CD4-positive, alpha-beta T cell (primary cell): Measurements from ENCODE around the gene SLCO2B1. TPM values are rescaled to one million over a fixed set of nuclear protein-coding genes. Genes with fewer than 3 reads are reported as not detected.
"Not testable (repeated sequence)": the region's sequence is repeated elsewhere in the genome, so short reads cannot be mapped to it uniquely, and the experiment has no call there.

ENCODE experiments used
- ATAC-seq: fragments of 200-7000 bp; cut with Tn5 transposase; one replicate; pipeline ENCODE4 v1.10.0; 2022; ENCODE audit warnings: mild to moderate bottlenecking; ENCODE audit not compliant: poor library complexity
- CTCF ChIA-PET: fragments of 350-600 bp; sonication (Branson Sonifier 250); formaldehyde crosslinking; loops from one replicate; lab custom pipeline; 2021; ENCODE audit warnings: antibody characterized with exemption, inconsistent platforms; lab: Charles Lee
- POLR2A ChIA-PET: fragments of 350-600 bp; sonication (Branson Sonifier 250); formaldehyde crosslinking; loops from one replicate; lab custom pipeline; 2021; ENCODE audit warnings: antibody characterized with exemption, inconsistent platforms; lab: Charles Lee
- DNase-seq, 14 experiments: peaks; one replicate each; pipeline ENCODE4 v3.0.0-alpha.2; 2013 to 2020; ENCODE audit warnings: mixed read lengths in 2 of 14
- H3K27ac ChIP-seq, 2 donors: one replicate each; pipeline versions ENCODE4 v1.5.1 to v1.7.0; 2013; ENCODE audit warnings: low read length in 2 of 2, low read depth in 1 of 2, mild to moderate bottlenecking in 1 of 2
- H3K27me3 ChIP-seq, 2 experiments: 1 replicate in 1 of 2; 2 replicates in 1 of 2; pipeline versions ENCODE4 v1.6.1 to v1.7.0; 2013; ENCODE audit warnings: low read length in 2 of 2, control low read depth in 1 of 2, mild to moderate bottlenecking in 1 of 2, moderate library complexity in 1 of 2; ENCODE audit not compliant: insufficient read depth in 2 of 2, control insufficient read depth in 1 of 2
- H3K36me3 ChIP-seq: one replicate; pipeline ENCODE4 v1.6.1; 2013; ENCODE audit warnings: low read length, control low read depth; ENCODE audit not compliant: insufficient read depth
- H3K4me1 ChIP-seq: one replicate; pipeline ENCODE4 v1.6.1; 2013; ENCODE audit warnings: low read length, control low read depth; ENCODE audit not compliant: insufficient read depth
- H3K4me3 ChIP-seq: one replicate; pipeline ENCODE4 v1.5.1; 2013; ENCODE audit warnings: mild to moderate bottlenecking, low read length, moderate library complexity
- H3K9me3 ChIP-seq, 2 experiments: 1 replicate in 1 of 2; 2 replicates in 1 of 2; pipeline versions ENCODE4 v1.6.1 to v1.7.0; 2013; ENCODE audit warnings: low read length in 2 of 2, mild to moderate bottlenecking in 2 of 2, control low read depth in 1 of 2, moderate library complexity in 1 of 2; ENCODE audit not compliant: control insufficient read depth in 1 of 2, insufficient read depth in 1 of 2
- H3K27ac Mint-ChIP-seq: one replicate; pipeline ENCODE4 v1.8.0; 2020; ENCODE audit warnings: mixed read lengths
- H3K27me3 Mint-ChIP-seq: one replicate; pipeline ENCODE4 v1.8.0; 2021; ENCODE audit warnings: mixed read lengths
- H3K36me3 Mint-ChIP-seq: one replicate; pipeline ENCODE4 v1.8.0; 2021; ENCODE audit warnings: low read depth, mixed read lengths
- H3K4me1 Mint-ChIP-seq: one replicate; pipeline ENCODE4 v1.8.0; 2021; ENCODE audit warnings: low read depth, mixed read lengths
- H3K4me3 Mint-ChIP-seq: one replicate; pipeline ENCODE4 v1.8.0; 2020; ENCODE audit warnings: mild to moderate bottlenecking, mixed read lengths
- H3K9me3 Mint-ChIP-seq: one replicate; pipeline ENCODE4 v1.8.0; 2020; ENCODE audit warnings: mixed read lengths
- intact Hi-C, 2 experiments: fragments of 100-400 bp; cut with DNase I in 1 of 2; cut with micrococcal nuclease in 1 of 2; formaldehyde crosslinking; loops; one replicate each; pipeline versions ENCODE4 v1.15.1 to v1.9.0; 2023 to 2025; cut with DNase I, micrococcal nuclease
- total RNA-seq, 174 experiments: library from RNA in 2 of 174; stranded (reverse) in 2 of 174; gene quantifications; one replicate each; pipeline ENCODE4 v1.2.3 and lab custom pipeline; 2021 to 2026
- TF ChIP-seq, protein P1 (sequence below): fragments of 200-600 bp; IDR thresholded peaks from one replicate; pipeline ENCODE4 v1.8.0; 2022; ENCODE audit warnings: antibody characterized with exemption, mild to moderate bottlenecking

SLCO2B1 gene
- total RNA-seq, 2 experiments from 2014 or later: not detected

DNA sequence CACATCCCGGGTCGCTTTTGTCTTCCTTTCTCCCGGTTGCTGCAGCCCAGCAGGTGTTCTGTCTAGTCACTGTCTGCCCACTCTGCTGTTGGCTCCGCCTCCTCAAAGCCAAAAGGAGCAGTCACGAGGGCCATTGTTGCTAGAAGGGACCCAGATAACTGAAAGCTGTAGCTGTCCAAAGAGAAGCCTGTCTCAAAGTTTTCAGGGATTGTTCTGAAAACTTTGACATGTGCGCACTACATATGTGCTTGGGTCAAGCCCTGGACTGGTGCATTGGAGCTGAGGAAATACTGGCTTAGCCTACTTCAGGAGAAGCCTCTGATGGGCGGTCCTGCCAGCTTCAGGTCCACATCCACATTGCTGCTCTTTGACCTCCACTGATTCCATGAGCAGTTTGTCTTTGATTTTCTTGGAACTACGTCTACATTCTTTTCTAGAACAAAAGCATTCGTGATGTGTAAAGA is 45.4 kb upstream of the SLCO2B1 start:
- Histone ChIP-seq H3K27me3 (peaks cover 6% of the 10 kb centered on the region in 2 experiments), H3K4me1 (no peaks in the 10 kb centered on the region), H3K9me3 (no peaks in the 10 kb centered on the region), H3K27ac (no peak overlapping the region), H3K36me3 (no peaks in the 10 kb centered on the region), H3K4me3 (no peak overlapping the region)
- Mint-ChIP-seq H3K27ac (no peak overlapping the region), H3K36me3 (no peaks in the 10 kb centered on the region), H3K9me3 (no peaks in the 10 kb centered on the region), H3K27me3 (peaks cover 41% of the 10 kb centered on the region), H3K4me3 (no peak overlapping the region), H3K4me1 (no peaks in the 10 kb centered on the region)
- ChIA-PET CTCF (no interaction called here), POLR2A (no interaction called here)
- DNase-seq: no peak
- intact Hi-C loops: no loop called here
- no peak for ATAC-seq
- TF ChIP-seq, protein P1, sequence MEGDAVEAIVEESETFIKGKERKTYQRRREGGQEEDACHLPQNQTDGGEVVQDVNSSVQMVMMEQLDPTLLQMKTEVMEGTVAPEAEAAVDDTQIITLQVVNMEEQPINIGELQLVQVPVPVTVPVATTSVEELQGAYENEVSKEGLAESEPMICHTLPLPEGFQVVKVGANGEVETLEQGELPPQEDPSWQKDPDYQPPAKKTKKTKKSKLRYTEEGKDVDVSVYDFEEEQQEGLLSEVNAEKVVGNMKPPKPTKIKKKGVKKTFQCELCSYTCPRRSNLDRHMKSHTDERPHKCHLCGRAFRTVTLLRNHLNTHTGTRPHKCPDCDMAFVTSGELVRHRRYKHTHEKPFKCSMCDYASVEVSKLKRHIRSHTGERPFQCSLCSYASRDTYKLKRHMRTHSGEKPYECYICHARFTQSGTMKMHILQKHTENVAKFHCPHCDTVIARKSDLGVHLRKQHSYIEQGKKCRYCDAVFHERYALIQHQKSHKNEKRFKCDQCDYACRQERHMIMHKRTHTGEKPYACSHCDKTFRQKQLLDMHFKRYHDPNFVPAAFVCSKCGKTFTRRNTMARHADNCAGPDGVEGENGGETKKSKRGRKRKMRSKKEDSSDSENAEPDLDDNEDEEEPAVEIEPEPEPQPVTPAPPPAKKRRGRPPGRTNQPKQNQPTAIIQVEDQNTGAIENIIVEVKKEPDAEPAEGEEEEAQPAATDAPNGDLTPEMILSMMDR: no peak

DNA sequence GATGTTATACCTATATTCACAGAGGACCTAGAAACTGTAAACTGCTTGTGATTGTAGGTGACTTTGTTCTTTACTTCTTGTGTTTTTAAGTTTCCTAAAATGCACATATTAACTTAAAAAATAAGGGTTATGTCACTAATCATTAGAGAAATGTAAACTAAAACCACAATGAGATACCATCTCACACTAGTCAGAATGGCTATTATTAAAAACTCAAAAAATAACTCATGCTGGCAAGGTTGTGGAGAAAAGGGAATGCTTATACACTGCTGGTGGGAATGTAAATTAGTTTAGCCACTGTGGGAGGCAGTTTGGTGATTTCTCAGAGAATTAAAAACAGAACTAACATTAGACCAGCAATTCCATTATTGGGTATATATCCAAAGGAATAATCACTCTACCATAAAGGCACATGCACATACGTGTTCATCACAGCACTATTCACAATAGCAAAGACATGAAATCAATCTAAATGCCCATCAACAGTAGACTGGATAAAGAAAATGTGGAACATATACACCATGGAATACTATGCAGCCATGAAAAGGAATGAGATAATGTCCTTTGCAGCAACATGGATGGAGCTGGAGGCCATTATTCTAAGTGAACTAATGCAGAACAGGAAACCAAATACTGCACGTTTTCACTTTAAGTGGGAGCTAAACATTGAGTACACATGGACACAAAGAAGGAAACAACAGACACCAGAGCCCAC is 44.8 kb upstream of the SLCO2B1 start:
- H3K36me3 Mint-ChIP-seq, H3K36me3 ChIP-seq, intact Hi-C loops, H3K4me1 Mint-ChIP-seq, H3K27ac Mint-ChIP-seq, H3K4me3 Mint-ChIP-seq, H3K27me3 ChIP-seq, H3K9me3 ChIP-seq, ATAC-seq, H3K27ac ChIP-seq, H3K4me3 ChIP-seq, H3K9me3 Mint-ChIP-seq, CTCF ChIA-PET, POLR2A ChIA-PET, H3K4me1 ChIP-seq, DNase-seq: not testable (repeated sequence)
- peaks cover 37% of the 10 kb centered on the region for H3K27me3 Mint-ChIP-seq

DNA sequence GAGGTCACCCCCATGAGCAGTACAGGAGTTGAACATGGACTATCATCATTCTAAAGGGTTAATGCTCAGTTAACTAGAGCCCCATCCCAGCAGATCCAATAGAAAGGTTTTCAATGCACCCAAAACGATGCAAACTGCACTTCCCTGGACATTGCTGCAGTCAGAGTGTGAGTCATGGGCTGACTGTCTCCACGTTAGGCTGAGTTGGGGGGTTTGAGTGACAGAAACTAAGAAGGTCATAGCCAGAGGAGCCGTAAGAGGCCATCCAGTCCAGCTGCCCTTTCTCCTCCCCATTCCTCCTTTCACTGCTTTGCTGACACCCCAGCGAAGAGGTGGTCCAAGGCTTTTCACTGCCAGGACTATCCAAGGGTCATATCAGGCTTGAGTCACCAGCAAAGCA is 43.7 kb upstream of the SLCO2B1 start:
- H3K4me3 ChIP-seq: no peak overlapping the region
- POLR2A ChIA-PET: no interaction called here
- no peak overlapping the region for H3K27ac Mint-ChIP-seq

More for the DNA sequence above, 43.7 kb upstream of the SLCO2B1 start:
- no peaks in the 10 kb centered on the region for H3K4me1 Mint-ChIP-seq
- H3K9me3 ChIP-seq: no peaks in the 10 kb centered on the region
- DNase-seq (no peak), ATAC-seq (no peak)
- TF ChIP-seq, protein P1: no peak
- CTCF ChIA-PET: no interaction called here
- no peak overlapping the region for H3K27ac ChIP-seq
- peaks cover 30% of the 10 kb centered on the region for H3K27me3 Mint-ChIP-seq
- H3K27me3 ChIP-seq: peaks cover 2 to 6% of the 10 kb centered on the region in 2 experiments
- no peaks in the 10 kb centered on the region for H3K36me3 Mint-ChIP-seq
- H3K36me3 ChIP-seq: no peaks in the 10 kb centered on the region
- no peak overlapping the region for H3K4me3 Mint-ChIP-seq
- H3K9me3 Mint-ChIP-seq: peaks cover 4% of the 10 kb centered on the region
- intact Hi-C loops: no loop called here
- no peaks in the 10 kb centered on the region for H3K4me1 ChIP-seq
